Large intestine (tissue), 3 donors: ENCODE data around the gene ANKEF1. TPM values are rescaled to one million over a fixed set of nuclear protein-coding genes. Genes with fewer than 3 reads are reported as not detected.
"Not testable (repeated sequence)": the region's sequence is repeated elsewhere in the genome, so short reads cannot be mapped to it uniquely, and the experiment has no call there.

Experiments
- DNase-seq, 2 donors: peaks; one replicate each; pipeline versions ENCODE4 v3.0.0 to v3.0.0-alpha.2; 2013
- H3K27ac ChIP-seq: one replicate; pipeline ENCODE4 v1.5.1; 2013; ENCODE audit warnings: low read length
- H3K27me3 ChIP-seq: 2 replicates; pipeline ENCODE4 v1.6.1; 2013; ENCODE audit warnings: low read length; ENCODE audit not compliant: control insufficient read depth, insufficient read depth
- H3K36me3 ChIP-seq: 2 replicates; pipeline ENCODE4 v1.6.1; 2013; ENCODE audit warnings: low read length; ENCODE audit not compliant: control insufficient read depth, insufficient read depth
- H3K4me1 ChIP-seq: one replicate; pipeline ENCODE4 v1.6.1; 2013; ENCODE audit warnings: low read length; ENCODE audit not compliant: control insufficient read depth, insufficient read depth
- H3K4me3 ChIP-seq: one replicate; pipeline ENCODE4 v1.5.1; 2013; ENCODE audit warnings: low read length
- H3K9me3 ChIP-seq: one replicate; pipeline ENCODE4 v1.6.1; 2013; ENCODE audit warnings: mild to moderate bottlenecking, low read depth, low read length, moderate library complexity; ENCODE audit not compliant: control insufficient read depth
- WGBS: methylation state at CpG from one replicate; pipeline ENCODE4 v1.1.5; 2013; ENCODE audit warnings: low lambda C conversion rate; ENCODE audit not compliant: insufficient coverage; 5-methylcytosine and 5-hydroxymethylcytosine counted together
- polyA plus RNA-seq: library from polyadenylated mRNA; unstranded; fragments of 120-200 nt; gene quantifications from one replicate; pipeline ENCODE4 v1.2.1, GENCODE V29; 2013

ANKEF1 gene
- polyA plus RNA-seq, 1 donor: 6.9 TPM

GRCh38 chr20:10031451-10032215 lies 3.2 kb upstream of the ANKEF1 start:
- H3K9me3 ChIP-seq, H3K27ac ChIP-seq, H3K4me3 ChIP-seq, H3K4me1 ChIP-seq, H3K27me3 ChIP-seq, DNase-seq, H3K36me3 ChIP-seq: not testable (repeated sequence)
- no CpG with 5 or more reads among the region's 47 CpGs for WGBS

- no CpG with 5 or more reads among the region's 7 CpGs for WGBS
- H3K27me3 ChIP-seq, H3K36me3 ChIP-seq, H3K4me1 ChIP-seq, H3K9me3 ChIP-seq, DNase-seq, H3K27ac ChIP-seq, H3K4me3 ChIP-seq: not testable (repeated sequence)
Measured at GRCh38 chr20:10032269-10032668, 2.5 kb upstream of the ANKEF1 start.

GRCh38 chr20:10033905-10034650 lies 709 bp upstream of the ANKEF1 start:
- no peak for DNase-seq
- no peak overlapping the region for H3K27ac ChIP-seq
- peaks cover 3% of the 10 kb centered on the region for H3K4me1 ChIP-seq
- H3K9me3 ChIP-seq: no peaks in the 10 kb centered on the region
- WGBS: 100% methylated on average over 1 of the region's 5 CpGs
- no peak overlapping the region for H3K4me3 ChIP-seq
- no peaks in the 10 kb centered on the region for H3K27me3 ChIP-seq
- H3K36me3 ChIP-seq: peaks cover 2% of the 10 kb centered on the region

DNA sequence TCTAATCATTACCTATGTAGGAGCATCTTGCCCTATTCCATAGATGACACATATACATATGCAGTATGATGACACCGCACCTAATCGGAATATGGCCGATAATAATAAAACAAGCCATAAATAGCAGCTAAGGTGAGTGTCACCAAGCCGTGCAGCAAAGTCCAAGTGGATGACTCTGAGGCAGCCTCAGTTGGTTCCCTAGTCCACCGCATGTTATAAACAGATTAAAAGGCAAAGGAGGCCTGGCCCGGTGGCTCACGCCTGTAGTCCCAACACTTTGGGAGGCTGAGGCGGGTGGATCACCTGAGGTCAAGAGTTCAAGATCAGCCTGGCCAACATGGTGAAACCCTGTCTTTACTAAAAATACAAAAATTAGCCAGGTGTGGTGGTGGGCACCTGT lies 1.5 kb downstream of the ANKEF1 start:
- not testable (repeated sequence) for H3K27ac ChIP-seq, H3K27me3 ChIP-seq, H3K4me3 ChIP-seq, DNase-seq, H3K36me3 ChIP-seq, H3K9me3 ChIP-seq, H3K4me1 ChIP-seq
- WGBS: no CpG with 5 or more reads among the region's 8 CpGs

DNA sequence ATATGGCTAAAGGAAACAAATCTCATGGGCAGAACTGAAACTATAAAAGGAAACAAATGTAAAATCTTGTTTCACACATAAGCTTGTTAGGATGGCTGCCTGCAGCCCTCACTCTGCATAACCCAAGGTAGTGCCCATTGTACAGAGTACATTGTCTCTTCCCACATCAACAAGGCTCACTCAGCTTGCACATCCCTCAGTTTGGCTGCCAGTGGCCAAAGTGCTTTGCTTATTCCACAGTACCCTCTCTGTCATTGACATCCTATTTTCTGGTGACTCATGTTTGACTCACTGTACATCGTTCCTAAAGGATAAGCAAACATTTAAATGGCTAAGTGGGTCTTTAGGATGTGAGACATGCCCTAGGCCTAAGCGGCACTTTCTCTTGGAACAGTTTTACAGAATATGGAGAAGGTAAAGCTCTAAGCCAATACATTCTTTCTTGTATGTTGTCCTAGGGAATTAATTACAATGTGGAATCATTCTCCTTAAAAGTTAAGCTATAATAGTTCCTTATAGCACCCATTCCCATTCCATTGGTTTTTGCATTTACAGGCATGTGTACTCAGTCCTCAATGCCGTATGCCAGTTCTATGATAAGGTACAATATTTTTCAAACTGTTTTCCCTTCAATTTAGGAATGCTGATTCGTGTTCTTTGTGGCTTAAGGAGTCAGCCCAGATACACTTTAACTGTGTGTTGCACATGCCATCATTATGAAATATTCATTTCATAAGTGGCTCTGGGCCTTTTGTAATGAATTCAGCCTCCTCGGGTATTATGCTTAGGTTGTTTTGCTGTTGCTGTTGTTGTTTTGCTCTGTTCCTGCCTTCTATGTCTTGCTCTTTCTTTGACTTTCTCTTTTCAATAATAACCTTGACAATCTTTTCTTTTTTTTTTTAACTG lies 5.5 kb downstream of the ANKEF1 start:
- H3K27ac ChIP-seq: no peak overlapping the region
- DNase-seq: no peak
- peaks cover 2% of the 10 kb centered on the region for H3K36me3 ChIP-seq
- H3K9me3 ChIP-seq: no peaks in the 10 kb centered on the region
- WGBS: 92% methylated on average over 2 of the region's 5 CpGs
- peaks cover 3% of the 10 kb centered on the region for H3K4me1 ChIP-seq
- no peaks in the 10 kb centered on the region for H3K27me3 ChIP-seq
- H3K4me3 ChIP-seq: no peak overlapping the region

GRCh38 chr20:10042086-10042485 lies 7.3 kb downstream of the ANKEF1 start:
- no peak overlapping the region for H3K4me3 ChIP-seq
- WGBS: 100% methylated on average over 1 of the region's 3 CpGs
- H3K4me1 ChIP-seq: no peaks in the 10 kb centered on the region
- H3K27me3 ChIP-seq: no peaks in the 10 kb centered on the region
- H3K9me3 ChIP-seq: no peaks in the 10 kb centered on the region
- H3K36me3 ChIP-seq: peaks cover 2% of the 10 kb centered on the region
- no peak overlapping the region for H3K27ac ChIP-seq
- no peak for DNase-seq

DNA sequence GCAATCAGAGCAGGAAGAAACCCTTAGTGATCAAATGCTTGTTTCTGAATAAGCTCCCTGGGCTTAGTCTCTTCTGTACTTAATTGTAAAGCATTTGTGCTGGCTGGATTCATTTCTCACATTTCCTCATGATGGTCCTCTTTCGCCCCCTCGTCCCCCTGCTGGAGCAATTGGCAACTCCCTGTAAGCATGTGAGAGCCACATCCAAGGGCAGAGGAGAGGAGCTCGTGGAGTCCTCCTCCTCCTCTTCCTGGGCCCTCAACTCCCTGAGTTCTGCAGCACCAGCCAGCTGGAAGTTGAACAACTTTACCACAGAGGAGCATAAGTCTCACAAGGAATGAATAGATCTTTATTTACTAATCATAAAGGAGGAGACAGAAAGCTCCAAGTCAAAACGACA lies 12.6 kb downstream of the ANKEF1 start:
- no peak for DNase-seq
- WGBS: 14% methylated on average over 1 of the region's 4 CpGs

GRCh38 chr20:10051185-10051584 lies 16.4 kb downstream of the ANKEF1 start:
- peaks cover 13% of the 10 kb centered on the region for H3K36me3 ChIP-seq
- WGBS: 100% methylated on average over 1 of the region's 1 CpG
- no peaks in the 10 kb centered on the region for H3K4me1 ChIP-seq
- H3K9me3 ChIP-seq: no peaks in the 10 kb centered on the region
- H3K27me3 ChIP-seq: no peaks in the 10 kb centered on the region
- H3K27ac ChIP-seq: no peak overlapping the region
- DNase-seq: no peak
- H3K4me3 ChIP-seq: no peak overlapping the region

More for the DNA sequence above, 12.6 kb downstream of the ANKEF1 start:
- Histone ChIP-seq H3K4me3 (no peak overlapping the region), H3K4me1 (no peaks in the 10 kb centered on the region), H3K27me3 (no peaks in the 10 kb centered on the region), H3K36me3 (peaks cover 3% of the 10 kb centered on the region), H3K9me3 (no peaks in the 10 kb centered on the region), H3K27ac (no peak overlapping the region)

GRCh38 chr20:10059006-10059405 lies 24.2 kb downstream of the ANKEF1 start:
- no peak for DNase-seq
- no peak overlapping the region for H3K4me3 ChIP-seq
- H3K27ac ChIP-seq: no peak overlapping the region
- peaks cover 7% of the 10 kb centered on the region for H3K36me3 ChIP-seq
- 8% methylated on average over 2 of the region's 2 CpGs for WGBS
- no peaks in the 10 kb centered on the region for H3K27me3 ChIP-seq
- H3K9me3 ChIP-seq: no peaks in the 10 kb centered on the region
- H3K4me1 ChIP-seq: no peaks in the 10 kb centered on the region

DNA sequence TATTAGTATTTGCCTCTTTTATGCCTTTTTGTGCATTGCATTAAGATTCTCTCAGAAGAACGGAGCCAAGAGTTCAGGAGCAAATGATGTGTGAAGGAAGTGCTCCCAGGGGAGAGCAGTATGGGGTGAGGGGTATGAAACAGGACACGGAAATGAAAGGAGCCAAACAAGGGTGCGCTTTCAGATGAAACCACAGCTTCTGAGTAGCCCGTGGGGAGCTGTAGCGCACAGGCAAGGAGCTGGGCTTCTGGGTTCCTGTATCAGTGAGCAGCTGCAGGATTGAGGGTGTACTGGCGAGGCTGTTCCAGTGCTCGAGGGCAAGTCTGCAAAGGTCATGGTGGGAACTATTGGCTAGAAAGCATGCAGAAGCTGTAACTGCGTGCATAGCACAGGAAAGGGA lies 25.4 kb downstream of the ANKEF1 start:
- Histone ChIP-seq H3K36me3 (peaks cover 3% of the 10 kb centered on the region), H3K4me1 (no peaks in the 10 kb centered on the region), H3K27ac (no peak overlapping the region), H3K9me3 (no peaks in the 10 kb centered on the region), H3K4me3 (no peak overlapping the region), H3K27me3 (no peaks in the 10 kb centered on the region)
- WGBS: no CpG with 5 or more reads among the region's 8 CpGs
- no peak for DNase-seq
